ENCODE results near the gene TSR2. TPM values are rescaled to one million over a fixed set of nuclear protein-coding genes. Genes with fewer than 3 reads are reported as not detected.

The TSR2 gene
- polyA plus RNA-seq (2012; ENCODE audit: insufficient read depth, insufficient read length) = 51.1 TPM

- peak; percentile 89 for DNase-seq (ENCODE audit: low read depth, low spot score)
- H3K4me3 ChIP-seq (ENCODE audit: low read length) = peak within 1 kb of the TSS; percentile 65
Measured at GRCh38 chrX:54439960-54440871, at the start of gene TSR2. Gene TSR2, plus strand, starts transcription at chrX:54440404. Its CDS starts 18 bp downstream, at chrX:54440422.

GRCh38 chrX:54397113-54397512 is 43.1 kb upstream of the TSR2 start:
- DNase-seq (ENCODE audit: low read depth, low spot score) = no peak
- no peak overlapping the region for H3K4me3 ChIP-seq (ENCODE audit: low read length)

GRCh38 chrX:54407266-54407665 is 32.9 kb upstream of the TSR2 start:
- DNase-seq (ENCODE audit: low read depth, low spot score) = no peak
- H3K4me3 ChIP-seq (ENCODE audit: low read length) = no peak overlapping the region

- H3K4me3 ChIP-seq (ENCODE audit: low read length) = no peak overlapping the region
- no peak for DNase-seq (ENCODE audit: low read depth, low spot score)
Measured at GRCh38 chrX:54411732-54412131, 28.5 kb upstream of the TSR2 start.

- no peak overlapping the region for H3K4me3 ChIP-seq (ENCODE audit: low read length)
Measured at GRCh38 chrX:54413753-54414152, 26.5 kb upstream of the TSR2 start.

GRCh38 chrX:54415534-54416350 is 24.5 kb upstream of the TSR2 start:
- H3K4me3 ChIP-seq (ENCODE audit: low read length) = no peak overlapping the region
- peak; percentile 16 for DNase-seq (ENCODE audit: low read depth, low spot score)

More at GRCh38 chrX:54413753-54414152, 26.5 kb upstream of the TSR2 start:
- DNase-seq (ENCODE audit: low read depth, low spot score) = peak; percentile 54

GRCh38 chrX:54416965-54417364 is 23.2 kb upstream of the TSR2 start:
- DNase-seq (ENCODE audit: low read depth, low spot score) = no peak

GRCh38 chrX:54419559-54420302 is 20.5 kb upstream of the TSR2 start:
- no peak for DNase-seq (ENCODE audit: low read depth, low spot score)
- H3K4me3 ChIP-seq (ENCODE audit: low read length) = no peak overlapping the region

More at GRCh38 chrX:54416965-54417364, 23.2 kb upstream of the TSR2 start:
- H3K4me3 ChIP-seq (ENCODE audit: low read length) = no peak overlapping the region

- no peak for DNase-seq (ENCODE audit: low read depth, low spot score)
Measured at GRCh38 chrX:54422168-54422567, 18.0 kb upstream of the TSR2 start.

GRCh38 chrX:54423161-54423888 is 16.9 kb upstream of the TSR2 start:
- no peak for DNase-seq (ENCODE audit: low read depth, low spot score)

More at GRCh38 chrX:54422168-54422567, 18.0 kb upstream of the TSR2 start:
- no peak overlapping the region for H3K4me3 ChIP-seq (ENCODE audit: low read length)

GRCh38 chrX:54427837-54428424 is 12.3 kb upstream of the TSR2 start:
- DNase-seq (ENCODE audit: low read depth, low spot score) = no peak
- H3K4me3 ChIP-seq (ENCODE audit: low read length) = no peak overlapping the region

More at GRCh38 chrX:54423161-54423888, 16.9 kb upstream of the TSR2 start:
- no peak overlapping the region for H3K4me3 ChIP-seq (ENCODE audit: low read length)

- no peak overlapping the region for H3K4me3 ChIP-seq (ENCODE audit: low read length)
- no peak for DNase-seq (ENCODE audit: low read depth, low spot score)
Measured at GRCh38 chrX:54430519-54430918, 9.7 kb upstream of the TSR2 start.

- H3K4me3 ChIP-seq (ENCODE audit: low read length) = no peak overlapping the region
- DNase-seq (ENCODE audit: low read depth, low spot score) = no peak
Measured at GRCh38 chrX:54435121-54435520, 5.1 kb upstream of the TSR2 start.

- H3K4me3 ChIP-seq (ENCODE audit: low read length) = no peak overlapping the region
- no peak for DNase-seq (ENCODE audit: low read depth, low spot score)
Measured at GRCh38 chrX:54442790-54443189, 2.6 kb downstream of the TSR2 start.

- no peak for DNase-seq (ENCODE audit: low read depth, low spot score)
- no peak overlapping the region for H3K4me3 ChIP-seq (ENCODE audit: low read length)
Measured at GRCh38 chrX:54444752-54445151, 4.5 kb downstream of the TSR2 start.

GRCh38 chrX:54446084-54446483 is 5.9 kb downstream of the TSR2 start:
- DNase-seq (ENCODE audit: low read depth, low spot score) = no peak
- H3K4me3 ChIP-seq (ENCODE audit: low read length) = no peak overlapping the region

- DNase-seq (ENCODE audit: low read depth, low spot score) = no peak
- no peak overlapping the region for H3K4me3 ChIP-seq (ENCODE audit: low read length)
Measured at GRCh38 chrX:54447461-54447860, 7.3 kb downstream of the TSR2 start.

- no peak overlapping the region for H3K4me3 ChIP-seq (ENCODE audit: low read length)
- DNase-seq (ENCODE audit: low read depth, low spot score) = no peak
Measured at GRCh38 chrX:54449929-54450328, 9.7 kb downstream of the TSR2 start.
